Mucosa of descending colon (tissue), 3 donors: ENCODE measurements around the gene IGSF3. TPM values are rescaled to one million over a fixed set of nuclear protein-coding genes. Genes with fewer than 3 reads are reported as not detected.

ENCODE experiments used
- ATAC-seq: fragments of 200-7000 bp; cut with Tn5 transposase; one replicate; pipeline ENCODE4 v1.9.1; 2020; ENCODE audit warnings: mild to moderate bottlenecking, moderate library complexity
- DNase-seq, 3 donors: peaks; one replicate each; pipeline ENCODE4 v3.0.0-alpha.2; 2020
- H3K36me3 ChIP-seq: fragments of 200-600 bp; one replicate; pipeline ENCODE4 v1.8.0; 2021; ENCODE audit warnings: low read depth, mild to moderate bottlenecking
- H3K4me1 ChIP-seq: fragments of 200-600 bp; one replicate; pipeline ENCODE4 v1.8.0; 2021; ENCODE audit warnings: low read depth, mild to moderate bottlenecking
- H3K4me3 ChIP-seq: fragments of 200-600 bp; one replicate; pipeline ENCODE4 v1.8.0; 2021; ENCODE audit warnings: mild to moderate bottlenecking
- H3K9me3 ChIP-seq: fragments of 200-600 bp; one replicate; pipeline ENCODE4 v1.8.0; 2021; ENCODE audit warnings: mild to moderate bottlenecking
- CTCF ChIP-seq: fragments of 200-600 bp; IDR thresholded peaks from one replicate; pipeline ENCODE4 v1.8.0; 2022; ENCODE audit warnings: antibody characterized with exemption, mild to moderate bottlenecking
- intact Hi-C, 2 donors: fragments of 100-400 bp; cut with DNase I in 1 of 2; cut with micrococcal nuclease in 1 of 2; formaldehyde crosslinking; loops; one replicate each; pipeline versions ENCODE4 v1.11.0 to v1.11.1; 2022; cut with DNase I, micrococcal nuclease
- total RNA-seq, 3 donors: library from RNA; stranded (reverse); fragmentation: NEBNext Ultra II Directional in 2 of 3; extraction: Animal tissue kit (Norgen Biotek cat#: 25700) in 2 of 3; gene quantifications; one replicate each; pipeline versions ENCODE4 v1.2.1 to v1.2.4, GENCODE V29; 2021 to 2023
- donor health status: DM: no; HTN: no; CAD: no; lungs with moderate emphysema.
- donor health status: DM: no; HTN: no; CAD: no.
- donor health status: DM: no; HTN: yes; CAD: no.

IGSF3 gene
- total RNA-seq, 3 donors from 2014 or later, result 20.9 to 35.4 (median 27.4) TPM

GRCh38 chr1:116579259-116579875 lies 88.2 kb downstream of the IGSF3 start:
- no peaks in the 10 kb centered on the region for H3K9me3 ChIP-seq
- no peak overlapping the region for H3K4me3 ChIP-seq
- ATAC-seq, result no peak
- no peak for TF ChIP-seq CTCF
- no peaks in the 10 kb centered on the region for H3K36me3 ChIP-seq
- intact Hi-C loops, result loop anchor here in 1 of 2 donors (10.0 kb wide), 1 partner anchor 485 kb away; the partner anchor contains the start of gene TTF2
- no peak for DNase-seq
- no peaks in the 10 kb centered on the region for H3K4me1 ChIP-seq

DNA sequence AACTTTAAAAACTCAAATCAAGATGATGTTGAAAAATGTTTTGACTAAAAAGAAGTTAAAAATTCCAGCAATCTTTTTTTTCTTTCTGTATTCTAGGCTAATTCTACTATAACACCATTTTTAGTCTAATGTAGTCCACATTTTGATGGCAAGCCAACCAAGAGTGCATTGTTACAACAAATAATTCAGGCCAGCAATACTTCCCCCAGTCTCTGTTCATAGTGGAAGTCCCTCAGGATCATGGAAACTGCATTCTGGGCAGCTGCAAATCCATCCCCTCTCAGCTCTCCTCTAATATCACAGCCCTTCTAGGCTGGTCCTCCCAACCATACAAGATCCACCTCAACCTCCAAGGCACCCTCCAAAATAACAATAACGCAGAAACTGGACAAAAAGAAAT lies 89.0 kb downstream of the IGSF3 start:
- H3K4me1 ChIP-seq, result no peaks in the 10 kb centered on the region
- H3K4me3 ChIP-seq, result no peak overlapping the region
- intact Hi-C loops, result loop anchor here in 1 of 2 donors (10.0 kb wide), 1 partner anchor 486 kb away; the partner anchor contains the start of gene TTF2
- H3K9me3 ChIP-seq, result no peaks in the 10 kb centered on the region
- DNase-seq (no peak), ATAC-seq (no peak)
- TF ChIP-seq CTCF, result no peak
- H3K36me3 ChIP-seq, result no peaks in the 10 kb centered on the region

DNA sequence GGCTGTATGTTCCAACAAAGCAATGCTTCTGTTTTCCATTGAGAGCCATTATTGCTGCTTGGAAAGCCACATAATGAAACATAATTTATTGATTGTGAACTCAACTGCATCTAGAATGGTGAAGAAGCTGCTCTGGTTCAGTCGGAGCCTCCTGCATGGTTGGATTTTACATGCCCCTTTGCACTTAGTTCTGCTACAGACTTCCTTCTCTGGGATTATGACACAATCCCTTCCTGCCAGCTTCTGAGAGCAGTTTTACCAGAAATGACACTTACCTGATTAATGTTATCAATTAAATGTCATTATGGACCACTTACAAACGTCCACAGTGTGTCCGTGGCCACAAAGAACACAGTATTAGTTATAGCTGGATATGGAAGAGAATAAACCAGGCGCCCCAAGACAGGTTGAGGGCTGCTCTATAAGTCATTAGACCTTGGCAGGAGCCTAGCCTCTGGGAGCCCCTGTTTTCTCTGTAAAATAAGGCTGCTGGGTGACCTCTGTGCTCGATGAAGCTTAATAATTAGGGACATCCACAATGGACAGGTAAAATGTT lies 89.7 kb downstream of the IGSF3 start:
- intact Hi-C loops, result loop anchor here in 1 of 2 donors (10.0 kb wide), 1 partner anchor 487 kb away; the partner anchor contains the start of gene TTF2
- no peak overlapping the region for H3K4me3 ChIP-seq
- ATAC-seq (no peak), DNase-seq (no peak)
- no peak for TF ChIP-seq CTCF
- no peaks in the 10 kb centered on the region for H3K4me1 ChIP-seq
- H3K36me3 ChIP-seq, result no peaks in the 10 kb centered on the region
- no peaks in the 10 kb centered on the region for H3K9me3 ChIP-seq

GRCh38 chr1:116574581-116575291 lies 92.8 kb downstream of the IGSF3 start:
- peaks cover 8% of the 10 kb centered on the region for H3K4me1 ChIP-seq
- intact Hi-C loops, result loop anchor here in 1 of 2 donors (10.0 kb wide), 1 partner anchor 490 kb away; the partner anchor contains the start of gene TTF2
- ATAC-seq, result no peak
- H3K4me3 ChIP-seq, result no peak overlapping the region
- TF ChIP-seq CTCF, result peak; percentile 75
- DNase-seq, result peak in 2 of 3 donors; percentile 63 to 77
- H3K36me3 ChIP-seq, result no peaks in the 10 kb centered on the region
- H3K9me3 ChIP-seq, result no peaks in the 10 kb centered on the region

GRCh38 chr1:116573431-116574095 lies 94.0 kb downstream of the IGSF3 start:
- intact Hi-C loops, result loop anchor here in 1 of 2 donors (10.0 kb wide), 1 partner anchor 491 kb away; the partner anchor contains the start of gene TTF2
- Histone ChIP-seq H3K4me1 (peaks cover 13% of the 10 kb centered on the region), H3K4me3 (no peak overlapping the region), H3K36me3 (no peaks in the 10 kb centered on the region), H3K9me3 (no peaks in the 10 kb centered on the region)
- ATAC-seq (no peak), DNase-seq (no peak)
- no peak for TF ChIP-seq CTCF
